ENCODE results near the gene OLA1.

DNA sequence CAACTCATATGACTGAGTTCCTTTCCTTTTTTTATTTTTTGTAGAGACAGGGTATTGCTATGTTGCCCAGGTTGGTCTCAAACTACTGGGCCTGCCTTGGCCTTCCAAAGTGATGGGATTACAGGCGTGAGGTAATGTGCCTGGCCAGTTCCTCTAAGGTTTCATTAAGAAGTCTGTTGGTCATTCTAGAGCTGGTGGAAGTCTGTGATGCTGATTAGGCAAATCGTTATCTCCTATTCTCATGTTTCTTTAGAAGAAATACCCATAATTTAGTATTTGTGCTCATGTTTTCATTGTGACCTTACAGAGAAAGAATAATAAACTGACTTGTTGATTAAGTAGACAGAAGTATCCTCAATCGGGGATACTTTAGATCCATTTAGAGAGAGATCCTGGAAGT is 177.0 kb downstream of the OLA1 start:
- TF ChIP-seq, protein P1, sequence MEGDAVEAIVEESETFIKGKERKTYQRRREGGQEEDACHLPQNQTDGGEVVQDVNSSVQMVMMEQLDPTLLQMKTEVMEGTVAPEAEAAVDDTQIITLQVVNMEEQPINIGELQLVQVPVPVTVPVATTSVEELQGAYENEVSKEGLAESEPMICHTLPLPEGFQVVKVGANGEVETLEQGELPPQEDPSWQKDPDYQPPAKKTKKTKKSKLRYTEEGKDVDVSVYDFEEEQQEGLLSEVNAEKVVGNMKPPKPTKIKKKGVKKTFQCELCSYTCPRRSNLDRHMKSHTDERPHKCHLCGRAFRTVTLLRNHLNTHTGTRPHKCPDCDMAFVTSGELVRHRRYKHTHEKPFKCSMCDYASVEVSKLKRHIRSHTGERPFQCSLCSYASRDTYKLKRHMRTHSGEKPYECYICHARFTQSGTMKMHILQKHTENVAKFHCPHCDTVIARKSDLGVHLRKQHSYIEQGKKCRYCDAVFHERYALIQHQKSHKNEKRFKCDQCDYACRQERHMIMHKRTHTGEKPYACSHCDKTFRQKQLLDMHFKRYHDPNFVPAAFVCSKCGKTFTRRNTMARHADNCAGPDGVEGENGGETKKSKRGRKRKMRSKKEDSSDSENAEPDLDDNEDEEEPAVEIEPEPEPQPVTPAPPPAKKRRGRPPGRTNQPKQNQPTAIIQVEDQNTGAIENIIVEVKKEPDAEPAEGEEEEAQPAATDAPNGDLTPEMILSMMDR (IDR thresholded peaks at IDR 0.05) = no peak
- no peak for TF ChIP-seq POLR2A (IDR thresholded peaks at IDR 0.05)
